Trophoblast cell (in vitro differentiated cells and primary cell): ENCODE data around the gene MEGF8.
"Not testable (repeated sequence)": the region's sequence is repeated elsewhere in the genome, so short reads cannot be mapped to it uniquely, and the experiment has no call there.

Source experiments
- DNase-seq, 2 donors: peaks; one replicate each; pipeline ENCODE4 v3.0.0-alpha.2; 2016
- H2AFZ ChIP-seq: 2 replicates; pipeline ENCODE4 v1.6.1; 2013; ENCODE audit warnings: low read length, moderate library complexity, mild to moderate bottlenecking; ENCODE audit not compliant: insufficient read depth, poor library complexity
- H2AK5ac ChIP-seq: 2 replicates; pipeline ENCODE4 v1.6.1; 2013; ENCODE audit warnings: mild to moderate bottlenecking, low read length
- H2BK120ac ChIP-seq: 2 replicates; pipeline ENCODE4 v1.6.1; 2013; ENCODE audit warnings: low read length, mild to moderate bottlenecking, moderate library complexity; ENCODE audit not compliant: insufficient read depth, poor library complexity
- H2BK12ac ChIP-seq: 2 replicates; pipeline ENCODE4 v1.6.1; 2013; ENCODE audit warnings: mild to moderate bottlenecking, low read length, moderate library complexity
- H2BK5ac ChIP-seq: 2 replicates; pipeline ENCODE4 v1.6.1; 2013; ENCODE audit warnings: low read length, low read depth, moderate library complexity, mild to moderate bottlenecking; ENCODE audit not compliant: poor library complexity
- H3K14ac ChIP-seq: 2 replicates; pipeline ENCODE4 v1.6.1; 2013; ENCODE audit warnings: mild to moderate bottlenecking, low read length
- H3K18ac ChIP-seq: 2 replicates; pipeline ENCODE4 v1.6.1; 2013; ENCODE audit warnings: mild to moderate bottlenecking, low read length
- H3K23ac ChIP-seq: 2 replicates; pipeline ENCODE4 v1.6.1; 2013; ENCODE audit warnings: low read length
- H3K27ac ChIP-seq: 2 replicates; pipeline ENCODE4 v1.5.1; 2013; ENCODE audit warnings: low read depth, mild to moderate bottlenecking, inconsistent platforms, low read length, moderate library complexity
- H3K27me3 ChIP-seq: 2 replicates; pipeline ENCODE4 v1.6.1; 2013; ENCODE audit warnings: inconsistent platforms, mild to moderate bottlenecking, low read length, moderate library complexity; ENCODE audit not compliant: insufficient read depth
- H3K36me3 ChIP-seq, 2 experiments: 1 replicate in 1 of 2; 2 replicates in 1 of 2; pipeline ENCODE4 v1.6.1; 2013; ENCODE audit warnings: low read length in 2 of 2, mild to moderate bottlenecking in 2 of 2, moderate library complexity in 1 of 2; ENCODE audit not compliant: insufficient read depth in 2 of 2, control insufficient read depth in 1 of 2
- H3K4ac ChIP-seq: 2 replicates; pipeline ENCODE4 v1.6.1; 2013; ENCODE audit warnings: low read depth, mild to moderate bottlenecking, low read length, moderate library complexity
- H3K4me1 ChIP-seq, 2 experiments: 1 replicate in 1 of 2; 2 replicates in 1 of 2; pipeline ENCODE4 v1.6.1; 2013; ENCODE audit warnings: low read length in 2 of 2, mild to moderate bottlenecking in 2 of 2, moderate library complexity in 1 of 2; ENCODE audit not compliant: insufficient read depth in 2 of 2, control insufficient read depth in 1 of 2
- H3K4me2 ChIP-seq: 2 replicates; pipeline ENCODE4 v1.6.1; 2013; ENCODE audit warnings: inconsistent platforms, mild to moderate bottlenecking, low read length, moderate library complexity
- H3K4me3 ChIP-seq: 2 replicates; pipeline ENCODE4 v1.5.1; 2013; ENCODE audit warnings: mild to moderate bottlenecking, low read depth, low read length, inconsistent platforms
- H3K79me1 ChIP-seq: one replicate; pipeline ENCODE4 v1.6.1; 2013; ENCODE audit warnings: low read length
- H3K79me2 ChIP-seq: 2 replicates; pipeline ENCODE4 v1.6.1; 2013; ENCODE audit warnings: low read length, mild to moderate bottlenecking; ENCODE audit not compliant: control insufficient read depth, insufficient read depth, poor library complexity
- H3K9ac ChIP-seq: 2 replicates; pipeline ENCODE4 v1.6.1; 2013; ENCODE audit warnings: mild to moderate bottlenecking, low read length
- H3K9me3 ChIP-seq: 2 replicates; pipeline ENCODE4 v1.6.1; 2013; ENCODE audit warnings: low read depth, mild to moderate bottlenecking, control low read depth, inconsistent platforms, low read length; ENCODE audit not compliant: insufficient read depth
- H4K12ac ChIP-seq: 2 replicates; pipeline ENCODE4 v1.6.1; 2013; ENCODE audit warnings: low read depth, mild to moderate bottlenecking, low read length, moderate library complexity
- H4K8ac ChIP-seq: 2 replicates; pipeline ENCODE4 v1.6.1; 2013; ENCODE audit warnings: low read depth, mild to moderate bottlenecking, low read length, moderate library complexity
- H4K91ac ChIP-seq: one replicate; pipeline ENCODE4 v1.6.1; 2013; ENCODE audit warnings: low read depth, mild to moderate bottlenecking, low read length, moderate library complexity
- WGBS: extraction: QIAGEN DNeasy Blood & Tissue Kit; methylation state at CpG from one replicate; pipeline ENCODE4 v1.1.7; 2013; ENCODE audit warnings: missing lambda C conversion rate; ENCODE audit not compliant: insufficient read length, insufficient coverage; ENCODE audit errors: extremely low coverage; 5-methylcytosine and 5-hydroxymethylcytosine counted together

Gene MEGF8

DNA sequence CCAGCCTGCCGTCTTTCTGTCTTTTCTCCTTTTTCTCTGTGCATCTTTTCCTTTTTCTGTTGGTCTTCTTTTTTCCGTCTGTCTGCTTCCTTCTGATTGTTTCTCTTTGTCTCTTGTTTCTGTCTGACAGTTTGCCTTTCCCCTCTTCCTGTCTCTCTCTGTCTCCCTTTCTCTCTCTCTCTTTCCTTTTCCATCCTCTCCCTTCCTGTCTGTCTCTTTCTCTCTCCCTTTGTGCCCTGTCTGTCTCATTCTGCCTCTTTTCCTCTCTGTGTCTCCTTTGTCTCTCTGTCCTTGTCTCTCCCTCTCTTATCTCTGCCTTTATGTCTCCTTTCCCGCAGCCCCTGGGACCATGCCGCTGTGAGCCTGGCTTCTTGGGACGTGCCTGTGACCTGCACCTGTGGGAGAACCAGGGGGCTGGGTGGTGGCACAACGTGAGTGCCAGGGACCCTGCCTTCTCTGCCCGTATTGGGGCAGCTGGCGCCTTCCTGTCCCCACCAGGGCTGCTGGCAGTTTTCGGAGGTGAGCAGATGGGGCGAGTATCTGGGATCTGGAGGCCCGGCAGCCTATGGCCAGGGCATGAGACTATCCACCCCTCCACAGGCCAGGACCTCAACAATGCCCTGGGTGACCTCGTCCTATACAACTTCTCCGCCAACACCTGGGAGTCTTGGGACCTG lies 9.4 kb downstream of the MEGF8 start:
- Histone ChIP-seq H3K23ac (no peak overlapping the region), H3K4me2 (no peak overlapping the region), H3K9me3 (no peaks in the 10 kb centered on the region), H2AK5ac (no peak overlapping the region), H4K12ac (no peak overlapping the region), H3K18ac (no peak overlapping the region), H3K79me1 (no peaks in the 10 kb centered on the region), H3K14ac (no peak overlapping the region), H3K4ac (no peak overlapping the region), H3K27ac (no peak overlapping the region), H4K91ac (no peak overlapping the region), H2BK120ac (no peak overlapping the region), H2AFZ (no peak overlapping the region), H2BK12ac (no peak overlapping the region), H3K36me3 (peaks cover 18 to 19% of the 10 kb centered on the region in 2 experiments), H3K79me2 (no peaks in the 10 kb centered on the region), H3K4me1 (no peaks in the 10 kb centered on the region), H3K9ac (no peak overlapping the region), H3K27me3 (no peaks in the 10 kb centered on the region), H2BK5ac (no peak overlapping the region), H4K8ac (no peak overlapping the region), H3K4me3 (no peak overlapping the region)
- DNase-seq: no peak
- WGBS: no CpG with 5 or more reads among the region's 13 CpGs

DNA sequence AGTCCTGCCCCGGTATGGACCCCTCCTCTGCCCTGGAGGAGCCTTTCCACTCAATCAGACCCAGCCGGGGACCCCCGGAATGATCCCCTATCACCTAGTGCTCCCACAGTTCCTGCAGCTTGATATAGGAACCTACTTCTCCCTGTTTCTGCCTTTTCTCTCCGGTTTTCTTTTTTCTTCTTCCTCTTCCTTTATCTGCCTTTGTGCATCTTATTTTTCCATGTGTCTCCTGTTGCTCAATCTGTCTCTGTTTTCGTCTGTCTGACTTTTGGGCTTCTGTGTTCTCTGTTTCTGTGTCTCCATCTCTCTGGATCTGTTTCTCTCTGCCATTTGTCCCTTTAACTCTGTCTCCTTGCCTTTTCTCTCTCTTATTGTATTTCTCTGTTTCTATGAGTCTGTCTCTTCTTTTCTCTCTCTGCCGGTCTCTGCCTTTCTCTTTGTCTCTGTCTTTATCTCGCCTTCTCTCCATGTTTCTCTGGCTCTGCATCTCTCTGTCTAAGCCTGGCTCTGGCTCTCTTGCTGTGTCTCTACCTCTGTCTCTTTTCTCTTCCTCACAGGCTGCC lies 10.0 kb downstream of the MEGF8 start:
- Histone ChIP-seq H2BK120ac (no peak overlapping the region), H3K9ac (no peak overlapping the region), H3K27me3 (no peaks in the 10 kb centered on the region), H4K8ac (no peak overlapping the region), H3K18ac (no peak overlapping the region), H2BK5ac (no peak overlapping the region), H2BK12ac (no peak overlapping the region), H2AFZ (no peak overlapping the region), H3K14ac (no peak overlapping the region), H3K36me3 (peaks cover 18 to 19% of the 10 kb centered on the region in 2 experiments), H3K27ac (no peak overlapping the region), H3K4me2 (no peak overlapping the region), H3K79me2 (no peaks in the 10 kb centered on the region), H3K4me3 (no peak overlapping the region), H4K91ac (no peak overlapping the region), H2AK5ac (no peak overlapping the region), H3K9me3 (no peaks in the 10 kb centered on the region), H4K12ac (no peak overlapping the region), H3K79me1 (no peaks in the 10 kb centered on the region), H3K23ac (no peak overlapping the region), H3K4me1 (no peaks in the 10 kb centered on the region), H3K4ac (no peak overlapping the region)
- DNase-seq: no peak
- WGBS: no CpG with 5 or more reads among the region's 7 CpGs

DNA sequence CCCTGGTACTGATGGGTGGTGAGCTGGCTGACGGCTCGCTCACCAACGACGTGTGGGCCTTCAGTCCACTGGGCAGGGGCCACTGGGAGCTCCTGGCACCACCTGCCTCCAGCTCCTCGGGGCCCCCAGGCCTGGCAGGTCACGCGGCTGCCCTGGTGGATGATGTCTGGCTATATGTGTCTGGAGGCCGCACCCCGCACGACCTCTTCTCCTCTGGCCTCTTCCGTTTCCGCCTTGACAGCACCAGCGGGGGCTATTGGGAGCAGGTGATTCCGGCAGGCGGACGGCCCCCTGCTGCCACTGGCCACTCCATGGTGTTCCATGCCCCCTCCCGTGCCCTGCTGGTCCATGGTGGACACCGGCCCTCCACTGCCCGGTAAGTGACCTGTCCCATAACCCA lies 10.5 kb downstream of the MEGF8 start:
- H3K27ac ChIP-seq: no peak overlapping the region
- no peak overlapping the region for H2BK120ac ChIP-seq
- H3K18ac ChIP-seq: no peak overlapping the region
- H3K27me3 ChIP-seq: no peaks in the 10 kb centered on the region
- DNase-seq: no peak
- H3K4me3 ChIP-seq: no peak overlapping the region
- no peak overlapping the region for H4K12ac ChIP-seq
- no peak overlapping the region for H3K9ac ChIP-seq
- no peaks in the 10 kb centered on the region for H3K79me1 ChIP-seq
- H3K79me2 ChIP-seq: no peaks in the 10 kb centered on the region
- H3K4ac ChIP-seq: no peak overlapping the region
- H3K36me3 ChIP-seq: peaks cover 18 to 19% of the 10 kb centered on the region in 2 experiments
- no peak overlapping the region for H4K8ac ChIP-seq
- H2AK5ac ChIP-seq: no peak overlapping the region
- no CpG with 5 or more reads among the region's 19 CpGs for WGBS
- no peaks in the 10 kb centered on the region for H3K4me1 ChIP-seq
- no peak overlapping the region for H2BK5ac ChIP-seq
- no peak overlapping the region for H3K14ac ChIP-seq
- H4K91ac ChIP-seq: no peak overlapping the region
- no peak overlapping the region for H3K23ac ChIP-seq
- H2AFZ ChIP-seq: no peak overlapping the region
- H3K9me3 ChIP-seq: no peaks in the 10 kb centered on the region
- H2BK12ac ChIP-seq: no peak overlapping the region
- H3K4me2 ChIP-seq: no peak overlapping the region

DNA sequence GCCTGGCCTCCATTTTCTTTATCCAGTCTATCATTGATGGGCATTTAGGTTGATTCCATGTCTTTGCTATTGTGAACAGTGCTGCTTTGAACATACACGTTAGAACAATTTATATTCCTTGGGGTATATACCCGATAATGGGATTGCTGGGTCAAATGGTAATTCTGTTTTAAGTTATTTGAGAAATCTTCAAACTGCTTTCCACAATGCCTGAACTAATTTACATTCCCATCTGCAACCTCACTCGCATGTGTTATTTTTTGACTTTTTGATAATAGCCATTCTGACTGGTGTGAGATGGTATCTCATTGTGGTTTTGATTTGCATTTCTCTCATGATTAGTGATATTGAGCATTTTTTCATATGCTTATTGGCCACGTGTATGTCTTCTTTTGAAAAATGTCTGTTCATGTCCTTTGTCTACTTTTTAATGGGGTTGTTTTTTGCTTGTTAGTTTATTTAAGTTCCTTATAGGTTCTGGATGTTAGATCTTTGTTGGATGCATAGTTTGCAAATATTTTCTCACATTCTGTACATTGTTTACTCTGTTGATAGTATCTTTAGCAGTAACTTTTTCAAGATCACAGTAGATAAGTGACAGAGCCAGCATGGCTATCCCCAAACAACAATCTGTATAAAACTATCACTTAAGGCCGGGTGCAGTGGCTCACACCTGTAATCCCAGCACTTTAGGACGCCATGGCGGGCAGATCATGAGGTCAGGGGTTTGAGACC lies 13.9 kb downstream of the MEGF8 start:
- not testable (repeated sequence) for H2BK5ac ChIP-seq, H3K14ac ChIP-seq, H2AK5ac ChIP-seq, H2BK120ac ChIP-seq, H3K79me2 ChIP-seq, H3K27ac ChIP-seq, H3K18ac ChIP-seq, H3K9ac ChIP-seq, H4K12ac ChIP-seq, H3K4me1 ChIP-seq, H4K8ac ChIP-seq, H3K4me3 ChIP-seq, H2AFZ ChIP-seq, H3K27me3 ChIP-seq, H3K4ac ChIP-seq, H3K79me1 ChIP-seq, H3K4me2 ChIP-seq, H3K23ac ChIP-seq, H3K9me3 ChIP-seq, H2BK12ac ChIP-seq, H4K91ac ChIP-seq
- DNase-seq: peak; percentile 38 to 77
- WGBS: no CpG with 5 or more reads among the region's 7 CpGs
- H3K36me3 ChIP-seq: peaks cover 19 to 21% of the 10 kb centered on the region in 2 experiments
